Adrenal gland (tissue), 5 donors: Measurements from ENCODE around the gene UBL3.

Experiments used
- POLR2A ChIP-seq, 2 donors: fragments of 450-650 bp; IDR thresholded peaks; one replicate each; pipeline ENCODE4 v1.6.1; 2017; ENCODE audit warnings: antibody characterized with exemption in 2 of 2, mild to moderate bottlenecking in 2 of 2, moderate library complexity in 1 of 2
- TF ChIP-seq, protein P1 (sequence below), 6 experiments: fragments of 450-650 bp in 4 of 6; fragments of 200-600 bp in 2 of 6; sonication (generic) in 1 of 6; IDR thresholded peaks; 1 replicate in 5 of 6; 2 replicates in 1 of 6; pipeline versions ENCODE4 v1.5.1 to v1.8.0; 2016 to 2021; ENCODE audit warnings: antibody characterized with exemption in 6 of 6, mild to moderate bottlenecking in 2 of 6, moderate library complexity in 1 of 6
- donor health status: DM: no; HTN: no; CAD: no.

DNA sequence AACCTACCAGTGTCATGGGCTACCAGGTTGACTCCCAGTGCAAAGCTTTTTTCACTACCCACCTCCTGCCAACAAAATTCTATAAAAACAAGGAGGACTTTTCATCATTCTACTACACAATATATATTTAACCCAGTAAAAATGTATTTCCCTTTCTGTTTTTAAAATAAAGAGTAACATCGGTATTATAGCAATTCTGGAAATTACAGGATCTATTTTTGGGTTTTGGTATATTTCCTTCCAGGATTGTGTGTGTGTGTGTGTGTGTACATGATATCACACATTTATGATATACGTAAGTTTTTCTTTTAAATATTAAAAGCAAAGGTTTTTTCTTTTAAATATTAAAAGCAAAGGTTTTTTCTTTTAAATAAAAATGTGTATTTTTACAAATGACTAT lies 6.0 kb upstream of the UBL3 start:
- TF ChIP-seq, protein P1, sequence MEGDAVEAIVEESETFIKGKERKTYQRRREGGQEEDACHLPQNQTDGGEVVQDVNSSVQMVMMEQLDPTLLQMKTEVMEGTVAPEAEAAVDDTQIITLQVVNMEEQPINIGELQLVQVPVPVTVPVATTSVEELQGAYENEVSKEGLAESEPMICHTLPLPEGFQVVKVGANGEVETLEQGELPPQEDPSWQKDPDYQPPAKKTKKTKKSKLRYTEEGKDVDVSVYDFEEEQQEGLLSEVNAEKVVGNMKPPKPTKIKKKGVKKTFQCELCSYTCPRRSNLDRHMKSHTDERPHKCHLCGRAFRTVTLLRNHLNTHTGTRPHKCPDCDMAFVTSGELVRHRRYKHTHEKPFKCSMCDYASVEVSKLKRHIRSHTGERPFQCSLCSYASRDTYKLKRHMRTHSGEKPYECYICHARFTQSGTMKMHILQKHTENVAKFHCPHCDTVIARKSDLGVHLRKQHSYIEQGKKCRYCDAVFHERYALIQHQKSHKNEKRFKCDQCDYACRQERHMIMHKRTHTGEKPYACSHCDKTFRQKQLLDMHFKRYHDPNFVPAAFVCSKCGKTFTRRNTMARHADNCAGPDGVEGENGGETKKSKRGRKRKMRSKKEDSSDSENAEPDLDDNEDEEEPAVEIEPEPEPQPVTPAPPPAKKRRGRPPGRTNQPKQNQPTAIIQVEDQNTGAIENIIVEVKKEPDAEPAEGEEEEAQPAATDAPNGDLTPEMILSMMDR (IDR thresholded peaks at IDR 0.05): no peak
- no peak for TF ChIP-seq POLR2A (IDR thresholded peaks at IDR 0.05)
